ENCODE measurements around the gene GPR37L1.
"Not testable (repeated sequence)": the region's sequence is repeated elsewhere in the genome, so short reads cannot be mapped to it uniquely, and the experiment has no call there.

The GPR37L1 gene

DNA sequence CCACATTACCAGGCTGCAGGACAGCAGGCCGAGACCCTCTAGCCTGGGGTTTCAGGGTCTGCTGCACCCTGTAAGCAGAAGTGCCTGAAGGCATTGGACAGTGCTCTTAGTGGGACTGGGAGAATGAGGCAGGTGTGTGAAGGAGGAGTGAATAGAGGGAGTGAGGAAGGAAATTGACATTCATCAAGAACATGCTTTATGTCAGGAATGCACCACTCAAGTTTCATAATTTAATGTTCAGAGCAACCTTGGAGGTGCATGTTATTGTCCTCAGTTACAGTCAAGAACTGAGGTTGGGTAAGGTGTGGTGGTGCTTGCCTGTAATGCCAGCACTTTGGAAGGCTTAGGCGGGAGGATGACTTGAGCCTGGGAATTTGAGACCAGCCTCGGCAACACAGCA, 11.7 kb upstream of the GPR37L1 start:
- DNase-seq (ENCODE audit: low read depth) = no peak

DNA sequence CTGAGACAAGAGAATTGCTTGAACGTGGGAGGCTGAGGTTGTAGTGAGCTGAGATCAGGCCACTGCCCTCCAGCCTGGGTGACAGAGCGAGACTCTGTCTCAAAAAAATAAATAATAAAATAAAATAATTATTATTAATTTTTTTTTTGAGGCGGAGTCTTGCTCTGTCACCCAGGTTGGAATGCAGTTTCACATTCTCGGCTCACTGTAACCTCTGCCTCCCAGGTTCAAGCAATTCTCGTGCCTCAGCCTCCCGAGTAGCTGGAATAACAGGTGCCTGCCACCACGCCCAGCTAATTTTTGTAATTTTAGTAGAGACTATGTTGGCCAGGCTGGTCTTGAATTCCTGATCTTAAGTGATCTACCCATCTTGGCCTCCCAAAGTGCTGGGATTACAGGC, 11.1 kb upstream of the GPR37L1 start:
- not testable (repeated sequence) for DNase-seq (ENCODE audit: low read depth)

DNA sequence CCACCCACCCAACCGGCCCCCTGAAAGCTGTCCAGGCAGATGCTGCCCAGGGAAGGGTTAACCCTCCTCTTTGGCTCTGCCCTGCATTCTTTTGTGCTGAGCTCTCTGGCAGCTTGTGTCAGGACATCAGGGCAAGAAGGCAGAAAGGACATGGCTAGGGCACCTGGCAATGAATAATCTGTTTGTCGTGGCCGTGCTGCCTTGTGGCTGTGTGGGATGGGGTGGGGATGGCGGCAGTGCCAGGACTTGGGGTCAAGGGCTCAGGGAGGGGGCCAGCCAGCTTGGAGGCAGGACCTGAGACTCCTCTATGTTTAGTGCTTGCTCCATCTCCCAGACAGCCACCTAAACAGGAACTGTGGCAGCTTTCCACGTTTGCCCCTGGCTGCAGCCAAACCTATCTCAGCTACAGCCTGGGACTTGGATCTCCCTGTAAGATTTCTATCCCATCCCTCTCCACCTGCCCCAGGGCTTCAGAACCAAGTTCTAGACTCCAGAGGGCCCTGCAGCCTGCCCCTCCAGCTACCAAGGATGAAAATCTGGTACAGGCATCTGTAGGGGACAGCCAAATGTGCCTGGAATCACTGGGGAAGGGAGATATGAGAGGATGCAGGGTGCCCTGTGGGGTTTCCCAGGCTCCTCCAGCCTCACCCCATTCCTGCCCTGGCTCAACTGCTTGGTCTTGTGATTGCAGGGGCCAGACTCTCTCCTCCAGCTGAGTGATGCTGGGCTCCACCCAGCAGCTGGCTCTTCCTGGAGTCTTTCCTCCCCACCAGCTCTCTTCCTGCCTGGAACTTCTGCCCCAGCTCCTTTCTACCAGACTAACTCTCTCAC, 9.6 kb upstream of the GPR37L1 start:
- no peak for DNase-seq (ENCODE audit: low read depth)

DNA sequence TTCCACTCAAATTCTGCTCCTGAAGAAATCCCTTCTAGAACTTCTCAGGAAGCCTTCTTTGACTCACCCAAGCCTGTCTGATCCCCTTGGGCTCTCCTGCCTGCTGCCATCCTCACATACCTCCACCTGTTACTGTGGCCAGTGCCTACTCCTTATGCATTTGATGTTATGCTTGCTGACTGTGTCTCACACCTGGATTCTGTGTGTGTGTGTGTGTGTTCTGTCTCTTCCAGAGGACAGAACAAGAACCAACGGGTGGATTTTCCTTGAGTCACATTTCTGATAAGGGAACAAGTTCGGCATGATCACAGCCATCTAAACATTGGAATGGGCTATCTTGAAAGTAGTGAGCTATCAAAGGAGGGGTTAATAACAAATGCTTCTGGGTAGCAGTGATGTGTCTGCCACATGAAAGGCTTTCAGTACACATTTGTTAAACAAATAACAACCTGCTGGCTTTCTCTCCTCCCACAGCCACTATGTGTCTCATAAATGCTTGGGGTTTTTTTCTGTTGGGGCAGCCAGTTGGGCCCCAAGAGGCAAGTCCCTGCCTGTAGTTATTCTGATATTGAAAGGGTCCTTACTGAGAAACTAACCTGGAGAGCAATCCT, 8.9 kb upstream of the GPR37L1 start:
- DNase-seq (ENCODE audit: low read depth) = no peak

DNA sequence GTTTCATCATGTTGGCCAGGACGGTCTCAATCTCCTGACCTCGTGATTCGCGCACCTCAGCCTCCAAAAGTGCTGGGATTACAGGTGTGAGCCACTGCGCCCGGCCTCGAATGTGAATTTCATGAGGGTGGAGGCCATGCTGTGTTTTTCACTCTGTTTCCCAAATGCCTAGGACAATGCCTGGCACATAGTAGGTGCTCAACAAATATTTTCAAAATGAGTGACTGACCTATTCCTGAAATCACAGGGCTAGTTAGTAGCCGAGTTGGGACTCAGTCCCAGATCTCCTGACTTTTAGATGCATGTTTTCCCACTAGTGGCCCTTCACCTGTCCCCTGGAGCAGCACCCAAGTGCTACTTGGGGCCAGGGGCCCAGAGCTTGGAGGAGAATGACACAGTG, 6.4 kb upstream of the GPR37L1 start:
- no peak for DNase-seq (ENCODE audit: low read depth)

DNA sequence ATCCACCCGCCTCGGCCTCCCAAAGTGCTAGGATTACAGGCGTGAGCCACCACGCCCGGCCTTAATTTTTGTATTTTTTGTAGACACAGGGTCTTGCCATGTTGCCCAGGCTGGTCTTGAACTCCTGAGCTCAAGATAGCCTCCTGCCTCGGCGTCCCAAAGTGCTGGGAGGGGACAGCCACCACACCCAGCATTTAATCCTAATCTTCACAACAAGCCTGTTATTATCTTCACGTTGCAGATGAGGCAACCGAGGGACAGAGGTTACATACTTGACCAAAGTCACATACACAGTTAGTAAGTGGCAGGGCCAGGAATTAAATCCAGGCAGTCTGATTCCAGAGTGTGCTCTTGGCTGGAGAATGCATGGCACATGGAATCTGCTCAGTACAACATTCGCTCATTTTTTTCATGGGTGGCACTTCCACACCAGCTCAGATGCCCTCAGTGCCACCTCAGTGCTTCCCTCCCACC, 4.8 kb upstream of the GPR37L1 start:
- DNase-seq (ENCODE audit: low read depth) = no peak

DNA sequence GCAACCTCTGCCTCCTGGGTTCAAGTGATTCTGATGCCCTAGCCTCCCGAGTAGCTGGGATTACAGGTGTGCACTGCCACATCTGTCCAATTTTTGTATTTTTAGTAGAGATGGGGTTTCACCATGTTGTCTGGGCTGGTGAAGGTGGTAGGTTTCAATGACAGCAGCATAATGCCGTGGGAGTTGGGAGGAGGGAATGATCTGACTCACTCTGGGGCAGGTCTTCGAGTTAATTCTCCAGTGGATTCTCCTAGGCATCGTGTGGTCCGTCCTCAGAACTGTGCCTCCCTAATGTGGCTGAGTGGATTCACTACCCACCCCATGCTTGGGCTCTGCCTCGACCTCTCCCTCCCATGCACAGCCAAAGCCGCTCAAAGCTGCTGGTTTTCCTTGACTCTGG, 1.7 kb upstream of the GPR37L1 start:
- no peak for DNase-seq (ENCODE audit: low read depth)

DNA sequence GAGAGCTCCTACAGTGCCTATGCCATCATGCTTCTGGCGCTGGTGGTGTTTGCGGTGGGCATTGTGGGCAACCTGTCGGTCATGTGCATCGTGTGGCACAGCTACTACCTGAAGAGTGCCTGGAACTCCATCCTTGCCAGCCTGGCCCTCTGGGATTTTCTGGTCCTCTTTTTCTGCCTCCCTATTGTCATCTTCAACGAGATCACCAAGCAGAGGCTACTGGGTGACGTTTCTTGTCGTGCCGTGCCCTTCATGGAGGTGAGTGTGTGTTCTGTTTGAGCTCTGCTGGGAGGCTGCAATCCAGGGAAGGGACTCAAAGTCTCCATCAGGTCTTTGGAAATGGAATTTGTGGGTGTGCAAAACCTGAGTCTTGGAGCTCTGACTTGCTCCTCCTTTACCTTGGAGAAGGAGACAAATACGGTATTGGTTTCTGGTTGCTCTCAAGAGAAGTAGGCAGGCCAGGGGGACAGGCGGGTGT, 658 bp downstream of the GPR37L1 start:
- DNase-seq (ENCODE audit: low read depth) = no peak

DNA sequence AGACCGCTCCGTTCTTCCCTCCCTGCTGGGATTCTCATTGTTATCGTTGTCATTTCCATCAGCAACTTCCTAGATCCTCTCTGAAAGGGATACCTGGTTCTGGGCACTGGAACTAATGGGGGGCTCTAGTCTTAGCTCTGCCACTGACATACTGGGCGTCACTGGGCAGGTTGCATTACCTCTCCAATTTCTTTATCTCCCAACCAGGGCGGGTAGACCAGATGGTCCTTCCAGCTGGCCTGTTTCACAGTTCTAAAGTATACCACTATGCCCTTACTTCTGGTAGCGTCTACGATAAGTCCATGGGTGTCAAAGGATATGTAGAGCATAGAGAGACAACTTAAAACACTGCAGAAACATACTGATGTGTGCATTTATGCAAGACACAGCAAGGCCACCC, 1.4 kb downstream of the GPR37L1 start:
- DNase-seq (ENCODE audit: low read depth) = no peak

DNA sequence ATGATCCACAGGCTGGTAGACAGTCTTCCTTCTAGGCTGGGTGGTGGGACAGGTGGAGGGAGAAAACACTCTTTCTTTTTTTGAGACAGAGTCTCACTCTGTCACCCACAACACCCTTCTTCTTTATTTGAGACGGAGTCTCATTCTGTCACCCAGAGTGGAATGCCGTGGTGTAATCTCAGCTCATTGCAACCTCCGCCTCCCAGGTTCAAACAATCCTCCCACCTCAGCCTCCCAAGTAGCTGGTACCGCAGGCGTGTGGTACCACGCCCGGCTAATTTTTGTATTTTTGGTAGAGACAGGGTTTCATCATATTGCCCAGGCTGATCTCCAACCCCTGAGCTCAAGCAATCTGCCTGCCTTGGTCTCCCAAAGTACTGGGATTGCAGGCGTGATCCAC, 2.9 kb downstream of the GPR37L1 start:
- no peak for DNase-seq (ENCODE audit: low read depth)

DNA sequence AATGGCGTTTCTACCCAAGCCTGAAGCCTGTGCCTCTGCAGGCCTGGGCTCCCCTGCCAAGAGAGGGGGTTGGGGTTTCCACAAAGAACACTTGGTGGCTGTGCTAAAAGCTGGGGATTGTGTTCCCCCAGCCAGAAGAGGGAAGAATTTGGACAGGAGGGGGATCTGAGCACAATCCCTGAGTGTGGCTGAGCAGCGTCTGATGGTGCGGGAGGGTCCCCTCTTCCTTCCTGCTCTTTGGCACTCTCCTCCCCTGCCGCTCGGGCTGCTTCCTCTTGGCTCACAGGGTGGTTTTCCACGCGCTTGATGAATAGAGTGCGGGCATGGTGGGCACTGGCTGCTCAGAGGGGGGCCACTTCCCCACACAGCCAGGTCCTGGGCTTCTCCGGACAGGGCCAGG, 3.7 kb downstream of the GPR37L1 start:
- DNase-seq (ENCODE audit: low read depth) = no peak

DNA sequence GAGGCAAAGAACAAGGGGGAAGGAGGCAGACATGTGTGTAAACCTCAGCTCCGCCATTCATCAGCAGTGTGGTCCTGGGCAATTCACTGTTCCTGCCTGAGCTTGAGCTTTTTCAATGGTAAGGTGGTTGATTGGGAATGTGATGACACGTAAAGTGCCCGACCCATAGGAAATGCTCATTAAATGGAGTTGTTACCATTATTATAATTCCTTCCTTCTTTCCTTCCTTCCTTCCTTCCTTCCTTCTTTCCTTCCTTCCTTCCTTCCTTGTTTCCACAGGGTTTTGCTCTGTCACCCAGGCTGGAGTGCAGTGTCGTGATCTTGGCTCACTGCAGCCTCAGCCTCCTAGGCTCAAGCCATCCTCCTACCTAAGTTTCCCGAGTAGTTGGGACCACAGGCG, 4.3 kb downstream of the GPR37L1 start:
- no peak for DNase-seq (ENCODE audit: low read depth)

DNA sequence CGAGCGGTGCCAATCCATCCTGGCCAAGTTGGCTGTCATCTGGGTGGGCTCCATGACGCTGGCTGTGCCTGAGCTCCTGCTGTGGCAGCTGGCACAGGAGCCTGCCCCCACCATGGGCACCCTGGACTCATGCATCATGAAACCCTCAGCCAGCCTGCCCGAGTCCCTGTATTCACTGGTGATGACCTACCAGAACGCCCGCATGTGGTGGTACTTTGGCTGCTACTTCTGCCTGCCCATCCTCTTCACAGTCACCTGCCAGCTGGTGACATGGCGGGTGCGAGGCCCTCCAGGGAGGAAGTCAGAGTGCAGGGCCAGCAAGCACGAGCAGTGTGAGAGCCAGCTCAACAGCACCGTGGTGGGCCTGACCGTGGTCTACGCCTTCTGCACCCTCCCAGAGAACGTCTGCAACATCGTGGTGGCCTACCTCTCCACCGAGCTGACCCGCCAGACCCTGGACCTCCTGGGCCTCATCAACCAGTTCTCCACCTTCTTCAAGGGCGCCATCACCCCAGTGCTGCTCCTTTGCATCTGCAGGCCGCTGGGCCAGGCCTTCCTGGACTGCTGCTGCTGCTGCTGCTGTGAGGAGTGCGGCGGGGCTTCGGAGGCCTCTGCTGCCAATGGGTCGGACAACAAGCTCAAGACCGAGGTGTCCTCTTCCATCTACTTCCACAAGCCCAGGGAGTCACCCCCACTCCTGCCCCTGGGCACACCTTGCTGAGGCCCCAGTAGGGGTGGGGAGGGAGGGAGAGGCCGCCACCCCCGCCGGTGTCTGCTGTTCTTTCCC, 5.3 kb downstream of the GPR37L1 start:
- DNase-seq (ENCODE audit: low read depth) = no peak

DNA sequence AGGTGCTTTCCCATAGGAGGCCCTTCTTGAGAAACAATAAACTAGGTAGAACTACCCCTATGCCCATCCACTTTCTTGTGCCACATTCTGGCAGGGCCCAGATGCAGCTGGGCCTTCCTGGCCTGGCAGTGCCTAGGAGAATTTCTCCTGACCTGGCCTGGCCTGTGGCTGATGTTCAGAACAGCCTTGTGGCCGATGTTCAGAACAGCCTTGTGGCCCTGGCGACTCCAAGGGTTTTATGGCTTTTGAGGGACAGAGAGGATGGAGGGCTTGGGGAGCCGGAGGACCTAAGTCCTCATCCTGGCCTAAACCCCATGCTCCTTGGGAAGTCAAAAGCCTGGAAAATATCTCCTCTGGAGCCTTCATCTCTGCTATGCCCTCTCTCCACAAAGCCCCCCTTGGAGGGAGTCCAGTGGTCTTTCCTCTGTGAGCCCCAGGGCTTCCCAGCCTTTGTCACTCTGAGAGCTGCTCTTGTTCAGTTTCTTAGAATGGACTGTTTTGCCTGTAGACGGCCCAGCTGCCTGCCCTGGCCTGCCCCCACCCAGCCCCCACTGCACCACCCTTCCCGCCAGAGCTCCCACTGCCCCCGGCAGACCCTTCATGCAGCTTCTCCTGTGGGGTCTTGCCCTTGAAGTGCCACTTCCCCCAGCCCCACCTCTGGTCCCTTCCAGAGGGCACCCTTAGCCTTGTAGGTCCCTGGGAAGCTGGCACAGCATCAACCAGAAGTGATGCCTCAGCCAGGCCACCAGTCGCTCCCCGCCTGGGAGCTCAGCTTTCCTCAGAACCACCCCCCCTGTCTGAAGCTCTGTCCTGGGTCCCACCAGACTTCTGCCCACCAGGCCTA, 7.0 kb downstream of the GPR37L1 start:
- no peak for DNase-seq (ENCODE audit: low read depth)

DNA sequence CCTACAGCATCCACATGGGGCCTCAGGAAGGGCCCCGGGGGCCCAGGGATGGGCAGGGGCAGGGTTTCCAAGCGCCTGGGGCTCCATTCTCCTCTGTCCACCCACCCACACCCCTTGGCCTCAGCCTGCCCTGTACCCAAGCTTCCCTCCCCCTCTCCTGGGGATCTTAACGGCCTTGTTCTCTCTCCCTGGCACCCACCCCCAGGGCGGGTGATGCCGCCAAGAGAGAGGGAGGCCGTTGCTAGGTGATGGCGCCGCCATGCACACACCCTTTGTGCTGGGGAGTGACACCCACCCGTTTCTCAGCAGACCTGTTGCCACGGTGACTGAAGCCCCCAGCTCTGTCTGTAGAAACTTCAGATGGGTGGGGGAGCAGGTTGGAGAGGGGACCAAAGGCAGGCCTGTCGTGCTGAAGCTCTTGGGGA, 7.6 kb downstream of the GPR37L1 start:
- DNase-seq (ENCODE audit: low read depth) = no peak

DNA sequence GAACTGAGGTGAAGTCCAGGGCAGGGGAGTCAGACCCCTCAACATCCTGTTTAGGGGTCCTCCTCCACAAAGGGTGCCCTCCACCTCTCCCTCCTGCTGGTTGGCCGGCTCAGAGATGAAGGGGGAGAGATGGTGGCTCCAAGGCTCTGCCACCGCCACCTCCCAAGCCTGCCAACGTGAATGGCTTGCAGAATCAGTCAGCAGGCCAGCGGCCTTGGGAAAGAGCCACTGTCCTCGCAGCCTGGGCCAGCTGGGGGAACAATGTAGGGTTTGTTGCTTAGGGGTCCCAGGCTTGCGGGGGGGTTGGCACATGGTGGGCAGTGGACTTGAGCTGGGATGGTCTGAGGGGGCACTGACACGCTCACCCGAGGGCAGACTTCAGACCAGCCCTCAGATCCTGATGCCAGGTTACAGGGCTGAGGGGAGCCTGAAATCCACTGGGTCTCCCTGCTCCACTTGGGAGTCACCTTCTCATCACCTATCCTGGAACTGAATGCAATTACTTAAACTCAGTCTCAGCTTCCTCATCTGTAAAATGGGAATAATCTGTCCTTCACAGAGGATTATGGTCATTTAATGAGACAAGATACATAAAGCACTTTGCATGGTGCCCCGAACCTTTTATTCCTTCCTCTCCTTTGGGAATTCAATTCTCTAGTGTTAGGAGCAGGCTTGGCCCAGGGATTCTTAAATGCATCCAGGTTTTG, 8.3 kb downstream of the GPR37L1 start:
- DNase-seq (ENCODE audit: low read depth) = no peak

DNA sequence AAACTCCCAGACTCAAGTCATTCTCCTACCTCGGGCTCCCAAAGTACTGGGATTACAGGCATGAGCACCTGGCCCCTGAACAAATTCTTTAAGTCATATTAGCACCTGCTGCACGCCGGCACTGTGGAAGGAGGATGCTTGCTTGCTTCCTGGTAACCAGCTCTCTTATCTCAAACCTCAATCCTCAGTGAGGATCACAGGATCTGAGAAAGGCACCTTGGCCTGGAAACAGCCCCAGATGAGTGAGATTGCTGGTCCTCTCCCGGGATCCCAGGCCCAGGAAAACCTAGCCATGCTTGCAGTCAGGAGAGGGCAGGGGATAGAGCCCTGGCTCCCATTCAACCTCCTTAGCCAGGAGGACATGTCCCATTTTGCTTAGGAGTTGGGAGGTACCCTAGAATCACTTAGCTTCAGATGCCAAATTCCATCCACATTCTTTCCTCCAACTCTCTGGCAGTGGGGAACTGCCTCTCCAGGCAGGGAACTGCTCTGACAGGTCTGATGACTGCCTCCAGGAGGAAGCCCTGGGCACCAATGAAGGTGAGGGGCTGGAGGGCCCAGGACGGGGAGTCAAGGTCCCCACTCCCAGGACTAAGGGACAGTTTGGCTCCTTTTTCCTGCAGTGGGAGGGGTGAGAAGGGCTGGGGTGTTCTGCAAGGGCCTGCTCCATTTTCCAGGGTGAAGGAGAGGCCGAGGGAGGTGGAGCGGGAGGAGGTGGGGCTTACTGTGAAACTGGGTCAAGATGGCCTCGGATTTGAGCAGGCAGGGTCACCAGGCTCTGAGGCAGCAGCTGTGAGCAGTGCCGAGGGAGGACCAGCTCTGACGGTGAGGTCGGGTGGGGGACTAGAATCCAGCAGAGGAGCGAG, 9.5 kb downstream of the GPR37L1 start:
- DNase-seq (ENCODE audit: low read depth) = no peak

DNA sequence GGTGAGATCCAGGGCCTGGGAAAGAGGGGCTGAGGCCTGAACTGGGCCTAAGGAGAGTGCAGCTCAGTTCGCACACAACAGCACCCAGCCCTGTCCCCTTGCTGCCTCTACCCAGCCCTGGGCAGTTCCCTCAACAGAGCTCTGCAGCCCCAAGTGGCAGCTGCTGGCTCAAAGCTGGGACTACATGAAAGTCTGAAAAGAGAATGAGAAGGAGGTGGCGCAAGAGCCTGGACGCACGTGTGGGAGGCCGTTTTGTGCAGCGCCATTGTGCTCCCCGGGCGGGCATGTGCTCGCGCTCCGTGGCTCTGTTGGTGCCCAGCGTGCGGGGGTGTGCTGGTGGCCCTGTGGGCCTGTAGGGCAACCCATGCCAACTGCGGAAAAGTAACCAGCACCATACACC, 10.3 kb downstream of the GPR37L1 start:
- no peak for DNase-seq (ENCODE audit: low read depth)

DNA sequence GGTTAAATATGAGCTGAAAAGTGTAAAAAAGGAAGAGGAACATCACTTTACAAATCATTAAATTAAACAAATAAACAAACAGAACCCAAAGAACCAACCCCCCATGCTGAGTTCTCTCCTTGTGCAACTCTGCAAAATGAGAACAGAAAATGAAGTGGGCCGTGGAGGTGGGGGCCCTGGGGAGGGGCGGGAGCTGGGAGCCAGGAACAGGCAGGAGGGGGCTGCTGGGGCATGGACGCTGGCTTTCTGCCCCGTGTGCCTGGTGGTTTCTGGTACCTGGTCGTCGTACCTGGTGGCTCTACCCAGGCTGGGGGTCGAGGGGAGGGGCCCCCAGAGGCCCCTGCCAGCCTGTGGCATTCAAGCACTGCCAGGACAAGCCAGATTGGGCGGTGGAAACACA, 10.8 kb downstream of the GPR37L1 start:
- no peak for DNase-seq (ENCODE audit: low read depth)

DNA sequence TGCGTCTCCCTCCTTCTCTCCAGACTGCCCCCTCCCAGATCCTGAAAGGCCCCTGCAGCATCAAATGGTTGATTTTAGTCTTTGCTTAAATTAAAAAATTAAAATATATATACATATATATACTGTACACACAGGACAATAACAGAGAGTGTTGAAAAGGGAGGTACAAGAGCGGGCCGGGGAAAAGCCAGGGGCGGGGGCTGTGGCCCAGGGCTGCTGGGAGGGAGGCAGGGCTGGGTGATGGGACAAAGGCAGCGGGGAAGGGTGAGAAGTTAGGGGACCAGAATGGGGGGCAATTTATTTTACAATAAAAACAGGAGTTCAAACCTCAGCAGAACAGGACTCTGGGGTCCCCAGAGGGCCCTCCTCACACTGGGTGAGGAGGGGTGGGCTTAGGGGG, 11.3 kb downstream of the GPR37L1 start:
- no peak for DNase-seq (ENCODE audit: low read depth)
